Measurements from ENCODE around the gene FGFR2. TPM values are rescaled to one million over a fixed set of nuclear protein-coding genes. Genes with fewer than 3 reads are reported as not detected.

The FGFR2 gene
- total RNA-seq, 1 experiment from 2014 or later = 323 TPM

DNA sequence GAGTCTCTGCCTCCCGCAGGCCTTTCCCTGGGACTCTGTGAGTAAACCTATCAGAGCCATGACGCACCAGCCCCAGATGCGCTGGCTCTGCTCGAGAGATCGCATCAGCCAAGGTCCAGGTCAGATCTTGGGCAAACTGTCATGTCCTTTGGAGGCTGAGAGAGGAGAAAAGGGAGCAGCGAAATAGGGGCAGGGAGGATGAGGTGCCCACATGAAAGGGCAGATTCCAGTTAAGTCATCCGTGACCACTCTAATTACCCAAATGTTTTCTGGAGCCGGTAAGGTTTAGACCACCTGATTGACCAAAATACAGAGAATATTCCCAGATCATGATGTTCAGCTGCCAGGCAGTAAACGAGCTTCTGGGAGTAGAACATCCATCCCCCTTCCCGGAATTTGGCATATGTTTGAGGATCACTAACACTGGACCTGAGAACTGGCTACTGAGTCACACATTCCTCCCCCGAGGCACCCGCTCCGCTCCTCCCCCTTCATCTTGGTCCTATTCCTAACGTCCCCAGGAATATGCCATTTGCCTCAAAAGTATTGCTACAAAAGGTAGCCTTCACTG, 88.0 kb downstream of the FGFR2 start:
- in situ Hi-C loops (cut with HindIII; ENCODE audit: low sequenced_read_pairs) = no loop called here
- DNase-seq (ENCODE audit: low spot score) = no peak

DNA sequence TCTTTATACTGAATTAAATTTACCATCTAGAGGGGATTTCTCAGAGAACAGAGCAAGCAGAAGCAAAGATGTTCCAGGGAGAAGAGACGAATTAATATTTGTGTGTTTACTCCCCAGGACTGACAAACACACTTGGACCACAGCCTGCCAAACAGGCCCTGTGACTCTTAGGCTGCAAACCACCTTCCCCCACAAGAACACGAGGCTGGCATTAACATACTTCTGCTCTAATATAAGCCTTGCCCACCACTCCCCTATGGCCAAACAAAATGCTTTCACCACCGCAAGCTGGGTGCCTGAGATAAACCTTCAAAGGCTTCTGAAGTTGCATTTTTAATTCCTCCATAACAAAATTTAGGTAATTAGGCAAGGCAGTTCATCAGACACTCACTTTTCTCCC, 88.4 kb downstream of the FGFR2 start:
- in situ Hi-C loops (cut with HindIII; ENCODE audit: low sequenced_read_pairs) = no loop called here
- DNase-seq (ENCODE audit: low spot score) = no peak

DNA sequence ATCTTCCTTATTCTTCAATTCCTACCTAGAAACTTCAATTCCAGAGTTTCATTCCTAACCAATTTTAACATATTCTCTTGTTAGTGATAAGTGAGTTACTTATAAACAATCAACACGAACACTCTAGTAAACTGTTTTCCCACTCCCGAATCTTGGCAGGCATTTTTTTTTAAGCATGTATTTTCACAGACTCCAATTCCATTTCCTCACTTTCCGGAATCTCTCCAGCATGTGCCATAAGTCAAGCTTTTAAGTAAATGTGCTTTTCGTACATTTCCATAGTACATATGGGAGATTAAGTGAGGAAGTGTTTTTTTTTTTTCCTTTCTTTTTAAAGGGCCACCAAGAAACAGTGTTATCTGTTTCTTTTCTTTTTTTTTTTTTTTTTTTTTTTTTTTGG, 89.1 kb downstream of the FGFR2 start:
- no peak for DNase-seq (ENCODE audit: low spot score)
- in situ Hi-C loops (cut with HindIII; ENCODE audit: low sequenced_read_pairs) = no loop called here

DNA sequence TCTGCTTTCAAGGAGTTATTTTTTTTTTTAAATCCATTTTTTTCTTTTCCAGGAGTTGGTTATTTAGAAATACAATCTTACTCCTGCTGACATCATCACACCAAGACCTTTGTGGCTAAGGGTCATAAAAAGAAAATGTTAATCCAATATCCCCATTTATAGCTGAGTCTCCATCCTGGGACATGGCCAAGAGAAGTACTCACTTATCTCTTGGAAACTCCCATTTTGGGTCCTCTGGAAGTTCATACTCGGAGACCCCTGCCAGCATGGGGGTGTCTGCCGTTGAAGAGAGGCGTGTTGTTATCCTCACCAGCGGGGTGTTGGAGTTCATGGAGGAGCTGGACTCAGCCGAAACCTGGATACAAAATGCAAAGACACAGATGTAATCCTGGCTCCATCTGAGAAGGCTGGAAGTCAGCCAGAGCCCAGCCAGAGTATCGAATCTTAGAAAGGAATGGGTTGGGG, 94.6 kb downstream of the FGFR2 start:
- DNase-seq (ENCODE audit: low spot score) = no peak
- in situ Hi-C loops (cut with HindIII; ENCODE audit: low sequenced_read_pairs) = no loop called here

DNA sequence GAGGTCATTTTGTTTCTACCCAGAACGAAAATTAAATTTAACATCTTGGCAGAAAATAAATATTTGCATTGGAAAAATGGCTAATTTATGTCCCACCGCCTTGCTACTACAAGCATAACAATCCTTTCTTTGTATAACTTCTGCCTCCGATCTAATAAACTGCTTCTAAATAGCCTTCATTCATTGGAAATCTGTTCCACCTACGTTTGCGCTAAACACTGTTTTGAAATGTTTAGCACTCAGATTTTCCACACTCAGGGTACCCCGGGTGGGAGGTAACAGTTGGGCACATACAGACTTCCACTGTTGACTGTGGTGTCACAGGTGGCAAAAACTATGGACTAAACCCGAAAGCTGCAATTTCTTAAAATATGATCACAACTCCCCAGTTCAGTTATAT, 96.4 kb downstream of the FGFR2 start:
- DNase-seq (ENCODE audit: low spot score) = no peak
- in situ Hi-C loops (cut with HindIII; ENCODE audit: low sequenced_read_pairs) = no loop called here

DNA sequence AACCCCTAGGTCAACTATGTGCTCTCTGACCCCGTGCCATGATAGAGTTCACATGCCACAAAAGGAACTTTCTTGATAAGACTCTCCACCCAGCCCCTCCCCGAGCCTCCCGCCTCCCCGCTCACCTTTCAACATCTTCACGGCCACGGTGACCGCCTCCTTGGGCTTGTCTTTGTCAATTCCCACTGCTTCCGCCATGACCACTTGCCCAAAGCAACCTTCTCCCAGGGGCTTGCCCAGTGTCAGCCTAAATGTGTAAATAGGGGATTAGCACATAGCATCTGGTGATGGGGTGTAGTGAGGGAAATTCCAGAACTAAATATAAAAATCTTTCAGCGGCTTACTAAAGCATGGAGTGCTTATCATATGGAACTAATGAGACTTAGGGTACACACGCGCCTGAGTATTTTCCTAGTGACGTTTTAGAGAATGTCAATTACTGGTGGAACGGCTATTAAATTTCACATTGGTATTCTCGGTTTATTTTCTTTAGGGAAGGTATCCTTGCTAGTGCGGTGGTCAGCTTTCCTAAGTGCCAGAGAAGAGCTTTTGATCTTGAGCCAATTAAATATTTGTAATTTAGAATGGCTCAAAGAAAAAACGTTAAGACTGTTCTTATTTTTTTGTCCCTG, 97.4 kb downstream of the FGFR2 start:
- in situ Hi-C loops (cut with HindIII; ENCODE audit: low sequenced_read_pairs) = no loop called here
- DNase-seq (ENCODE audit: low spot score) = no peak

DNA sequence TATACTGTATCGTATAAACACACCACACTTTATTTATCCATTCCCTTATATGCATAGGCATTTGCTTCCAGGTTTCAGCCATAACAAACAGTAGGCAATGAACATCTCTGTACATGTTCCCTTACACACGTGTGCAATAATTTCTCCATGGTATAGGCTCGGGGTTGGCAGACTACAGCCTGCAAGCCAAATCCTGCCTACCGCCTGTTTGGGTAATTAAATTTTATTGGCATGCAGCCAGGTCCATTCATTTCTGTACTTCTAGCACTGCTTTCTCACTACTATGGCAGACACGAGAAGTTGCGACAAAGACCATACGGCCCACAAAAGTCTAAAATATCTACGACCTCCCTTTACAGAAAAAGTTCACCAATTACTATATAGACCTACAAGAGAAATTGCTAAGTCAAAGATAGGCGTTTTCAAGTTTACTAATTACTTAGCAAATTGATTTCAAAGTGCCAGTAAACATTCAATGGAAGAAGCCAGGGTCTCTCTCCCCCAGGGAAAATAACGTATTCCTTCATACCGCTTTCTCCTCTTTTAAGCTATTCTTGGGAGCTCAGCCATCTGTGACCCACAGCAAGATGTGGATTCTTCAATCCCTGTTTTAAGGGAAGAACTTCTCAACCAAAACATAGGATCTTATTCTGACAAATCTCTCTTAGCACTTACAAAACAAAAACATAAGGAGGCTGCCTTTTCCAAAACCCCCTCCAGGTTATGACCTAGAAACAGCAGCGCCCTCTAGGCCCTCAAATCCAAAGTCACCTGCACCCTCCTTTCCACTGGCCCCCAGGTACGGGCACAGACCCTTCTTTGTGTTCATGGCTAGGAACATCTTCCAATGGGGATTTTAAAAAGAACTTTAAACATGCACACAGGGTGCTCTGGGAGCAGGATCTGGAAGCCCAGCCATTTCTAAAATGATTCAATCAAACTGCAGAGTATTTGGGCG, 100.5 kb downstream of the FGFR2 start:
- in situ Hi-C loops (cut with HindIII; ENCODE audit: low sequenced_read_pairs) = no loop called here
- DNase-seq (ENCODE audit: low spot score) = no peak

DNA sequence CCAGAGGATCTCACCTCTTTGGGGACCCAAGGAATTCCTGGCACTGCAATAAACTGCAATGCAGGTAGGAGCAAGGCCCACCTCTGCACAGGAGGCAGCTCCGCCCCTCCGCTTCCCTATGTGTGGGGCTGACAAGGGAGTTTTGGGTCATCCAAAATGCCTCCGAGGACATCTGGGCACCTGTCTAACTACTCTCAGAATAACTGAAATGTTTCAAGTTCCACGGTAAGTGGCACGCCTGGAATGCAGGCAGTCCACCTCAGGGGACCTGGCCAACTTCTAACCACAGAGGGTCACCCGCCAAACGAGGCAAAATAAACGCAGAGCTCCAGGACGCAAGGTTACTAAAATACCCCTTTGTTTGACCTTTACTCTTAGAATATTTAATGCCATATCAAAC, 102.5 kb downstream of the FGFR2 start:
- DNase-seq (ENCODE audit: low spot score) = no peak
- in situ Hi-C loops (cut with HindIII; ENCODE audit: low sequenced_read_pairs) = no loop called here

DNA sequence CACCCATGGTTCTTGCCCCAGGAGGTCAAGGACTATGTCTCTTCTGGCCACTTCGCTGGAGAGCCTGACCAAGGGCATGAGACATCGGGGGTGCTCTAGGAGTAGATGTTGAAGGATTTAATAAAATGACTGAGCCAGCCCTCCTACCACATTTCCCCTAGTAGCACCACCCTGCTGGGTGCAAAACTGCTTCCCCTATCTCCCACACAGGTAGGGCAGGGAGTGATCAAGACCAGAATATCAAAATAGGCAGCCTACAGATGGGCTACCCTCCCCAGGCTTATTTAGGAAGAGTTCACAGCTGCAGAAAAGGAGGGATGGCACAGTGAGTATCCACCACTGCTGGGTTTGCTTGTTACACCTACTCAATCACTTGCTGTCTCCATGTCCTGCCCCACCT, 103.9 kb downstream of the FGFR2 start:
- in situ Hi-C loops (cut with HindIII; ENCODE audit: low sequenced_read_pairs) = no loop called here
- DNase-seq (ENCODE audit: low spot score) = no peak

DNA sequence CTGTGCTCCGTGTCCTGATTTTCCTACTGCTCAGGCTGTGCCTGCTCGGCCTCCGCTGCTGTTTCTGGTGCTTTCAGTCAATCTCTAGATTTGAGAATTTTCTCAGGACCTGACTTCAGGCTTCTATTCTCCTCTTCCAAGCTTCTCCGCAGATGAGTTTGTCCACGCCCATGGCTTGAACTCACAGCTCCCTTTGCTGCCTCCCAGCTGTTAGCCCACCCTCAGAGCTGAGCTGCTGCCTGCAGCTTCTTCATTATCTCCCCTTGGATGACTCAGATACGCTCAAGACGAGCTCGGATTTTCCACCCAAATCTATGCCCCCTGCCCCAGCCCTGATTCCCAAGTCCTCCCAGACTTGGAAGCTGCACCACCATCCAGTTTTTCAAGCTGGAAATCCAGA, 104.7 kb downstream of the FGFR2 start:
- DNase-seq (ENCODE audit: low spot score) = no peak
- in situ Hi-C loops (cut with HindIII; ENCODE audit: low sequenced_read_pairs) = no loop called here

DNA sequence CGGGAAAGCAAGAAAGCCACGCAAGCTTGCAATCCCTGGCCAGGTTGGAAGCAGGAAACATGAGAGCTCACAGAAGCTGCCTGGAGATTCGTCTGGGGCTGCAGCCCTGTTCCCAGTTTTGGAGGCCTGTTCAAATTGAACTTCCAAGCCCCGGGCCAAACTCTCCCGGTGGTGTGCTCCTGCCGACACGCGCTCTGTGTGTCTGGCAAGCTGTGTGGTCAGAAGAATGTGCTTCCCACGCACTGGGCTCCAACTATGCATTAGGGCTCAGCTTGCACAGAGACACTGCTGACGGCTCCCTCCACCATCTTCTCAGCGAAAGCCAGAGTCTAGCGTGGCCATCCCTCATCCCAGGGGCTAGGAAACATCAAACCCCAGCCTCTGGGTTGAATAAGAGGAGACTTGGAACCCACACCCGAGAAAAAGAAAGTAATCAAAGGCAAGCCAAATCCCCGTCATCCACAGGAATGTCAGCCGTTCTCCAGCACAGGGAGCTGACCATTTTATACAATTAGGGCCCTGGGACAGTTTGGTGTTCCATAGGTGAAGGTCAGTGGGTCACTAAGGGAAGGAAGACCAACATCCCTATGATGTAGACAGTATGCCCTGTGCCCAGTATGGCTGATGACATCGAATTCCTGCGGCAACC, 107.2 kb downstream of the FGFR2 start:
- no peak for DNase-seq (ENCODE audit: low spot score)
- in situ Hi-C loops (cut with HindIII; ENCODE audit: low sequenced_read_pairs) = no loop called here

DNA sequence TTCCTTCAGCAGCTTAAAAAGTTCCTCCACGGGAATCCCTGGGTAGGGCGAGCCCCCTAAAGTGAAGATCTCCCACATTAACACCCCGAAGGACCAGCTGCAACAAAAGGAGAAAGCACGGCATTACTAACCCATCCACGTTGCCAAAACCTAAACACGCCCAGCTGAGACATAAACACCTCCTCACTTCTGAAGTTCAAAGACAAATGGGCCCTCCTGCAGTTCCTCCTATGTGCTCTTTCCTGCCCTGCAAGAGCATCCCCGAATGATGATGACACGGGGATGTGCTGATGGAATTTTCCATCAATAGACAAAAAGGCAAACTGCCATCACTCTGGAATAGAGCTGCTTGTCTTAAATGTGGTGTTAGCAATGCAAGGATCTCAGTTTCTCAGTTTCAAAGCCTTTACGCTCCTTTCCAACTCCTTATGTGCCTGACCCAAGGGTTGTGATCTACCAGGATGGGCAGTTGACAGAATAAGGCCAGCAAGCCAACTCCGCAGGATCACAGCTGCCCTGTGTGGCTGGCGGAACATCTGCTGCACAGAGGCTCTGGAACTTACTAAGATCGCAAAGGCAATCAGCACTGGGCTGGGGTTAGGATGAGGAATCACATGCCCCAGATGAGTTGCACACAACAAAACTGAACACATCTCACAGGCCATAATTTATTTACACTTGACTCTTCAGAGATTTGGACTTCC, 112.7 kb downstream of the FGFR2 start:
- no peak for DNase-seq (ENCODE audit: low spot score)
- in situ Hi-C loops (cut with HindIII; ENCODE audit: low sequenced_read_pairs) = no loop called here

DNA sequence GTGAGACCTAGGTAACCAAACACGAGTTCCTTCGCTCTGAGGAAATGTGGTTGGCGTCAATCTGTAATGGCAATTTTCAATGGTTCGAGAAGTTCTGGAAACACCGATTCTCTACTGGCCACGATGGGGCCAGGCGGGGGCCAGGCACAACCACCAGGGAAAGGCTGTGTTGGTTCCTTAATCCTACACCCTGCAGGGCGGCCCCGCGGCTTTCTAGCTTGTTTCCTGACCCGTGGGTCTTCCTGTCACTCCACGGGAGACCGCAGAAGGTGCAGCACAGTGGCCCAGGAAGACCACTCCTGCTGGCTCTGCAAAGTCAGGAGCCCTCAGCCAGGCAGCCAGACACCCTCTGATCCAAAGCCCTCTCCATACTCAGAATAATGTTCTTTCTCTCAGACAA, 113.4 kb downstream of the FGFR2 start:
- in situ Hi-C loops (cut with HindIII; ENCODE audit: low sequenced_read_pairs) = no loop called here

DNA sequence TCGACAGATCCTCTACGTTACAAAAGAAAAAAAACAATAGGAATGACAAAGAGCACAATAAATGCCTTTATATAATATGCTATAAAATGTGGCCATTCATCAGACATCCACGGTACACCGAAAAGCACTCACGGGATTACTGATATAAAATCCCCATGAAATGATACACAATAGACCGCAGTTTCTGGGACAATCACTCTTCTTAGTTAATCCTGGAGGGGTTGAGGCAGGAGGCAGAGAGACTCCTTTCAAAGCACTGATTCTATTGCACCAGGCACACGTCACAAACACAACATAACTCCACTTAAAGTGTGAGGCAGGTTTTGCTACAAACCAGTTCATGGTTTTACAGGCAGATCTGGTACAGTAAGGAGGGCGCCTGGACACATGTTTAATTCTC, 113.8 kb downstream of the FGFR2 start:
- in situ Hi-C loops (cut with HindIII; ENCODE audit: low sequenced_read_pairs) = no loop called here
- no peak for DNase-seq (ENCODE audit: low spot score)

More for the DNA sequence above, 113.4 kb downstream of the FGFR2 start:
- DNase-seq (ENCODE audit: low spot score) = no peak

DNA sequence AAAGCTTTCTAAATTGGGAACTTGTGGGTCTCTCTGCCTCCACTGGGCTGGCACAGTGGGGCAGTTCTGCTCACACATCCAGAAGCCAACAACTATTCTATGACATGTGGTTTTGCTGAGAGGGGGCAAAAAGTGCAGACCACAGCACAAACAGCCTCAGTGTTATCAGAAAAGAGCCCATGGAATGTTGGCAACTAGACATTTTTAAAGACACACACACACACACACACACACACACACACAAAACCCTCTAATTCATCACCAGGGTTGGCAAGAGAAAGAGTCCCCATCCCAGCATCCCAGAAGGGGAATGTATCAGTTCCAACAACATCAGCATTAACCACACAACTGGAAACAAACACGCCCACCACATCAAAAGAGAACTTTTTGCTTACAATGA, 117.1 kb downstream of the FGFR2 start:
- no peak for DNase-seq (ENCODE audit: low spot score)
- in situ Hi-C loops (cut with HindIII; ENCODE audit: low sequenced_read_pairs) = no loop called here

DNA sequence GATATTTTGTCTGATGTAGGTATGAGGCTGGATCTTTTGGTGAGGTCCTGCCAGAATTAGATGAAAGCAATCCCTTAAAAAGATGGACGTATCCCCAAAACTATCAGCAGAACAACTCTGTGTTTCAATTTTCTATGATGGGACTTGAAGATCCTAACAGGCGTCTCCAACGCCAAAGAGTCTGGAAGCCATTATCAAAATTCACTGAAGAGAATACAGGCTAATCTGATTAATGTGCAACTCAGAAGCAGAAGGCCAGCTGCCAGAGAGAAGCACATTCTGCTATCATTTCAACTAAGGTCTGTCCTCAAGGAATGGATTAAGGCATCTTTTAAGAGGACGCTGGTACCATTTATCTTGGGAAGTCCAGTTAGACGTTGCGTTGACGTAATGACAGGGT, 119.7 kb downstream of the FGFR2 start:
- no peak for DNase-seq (ENCODE audit: low spot score)
- in situ Hi-C loops (cut with HindIII; ENCODE audit: low sequenced_read_pairs) = no loop called here

DNA sequence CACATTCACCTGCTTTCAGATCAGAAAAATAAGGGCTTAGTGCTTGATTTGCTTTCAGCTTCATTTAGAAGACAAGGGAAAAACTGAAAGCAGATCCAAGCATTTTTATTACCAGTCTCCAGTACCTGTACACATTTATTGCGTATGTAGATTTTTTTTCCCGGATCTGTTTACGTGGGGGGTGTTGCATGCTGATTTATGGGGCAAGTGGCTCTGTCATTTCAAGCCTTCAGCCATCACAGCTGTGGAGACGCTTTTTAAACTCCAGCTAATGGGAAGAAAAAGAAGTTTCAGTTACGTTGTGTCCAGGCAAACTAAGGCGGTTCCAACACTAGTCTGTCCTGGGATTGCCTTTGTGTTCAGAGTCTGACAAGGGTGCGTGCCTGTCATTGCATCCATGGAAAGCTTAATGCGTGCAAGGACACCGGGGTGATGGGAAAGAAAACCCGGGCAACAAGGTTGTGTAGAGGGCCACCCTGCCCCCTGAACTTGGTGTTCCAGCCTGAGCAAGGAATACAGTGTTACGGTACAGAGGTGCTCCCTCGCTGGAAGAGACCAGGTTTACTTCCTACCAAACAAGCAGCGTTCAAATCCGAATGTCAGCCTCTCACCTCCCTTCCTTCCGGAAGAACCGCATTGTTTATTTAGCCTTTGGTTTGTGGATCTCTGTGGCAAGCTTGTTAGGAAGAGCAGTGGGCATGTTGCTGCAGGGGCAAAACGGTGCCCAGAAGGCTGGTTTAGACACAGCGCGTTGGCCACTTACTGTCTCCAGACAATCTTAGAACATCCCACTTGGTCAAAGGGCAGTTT, 128.2 kb downstream of the FGFR2 start:
- in situ Hi-C loops (cut with HindIII; ENCODE audit: low sequenced_read_pairs) = no loop called here
- no peak for DNase-seq (ENCODE audit: low spot score)

DNA sequence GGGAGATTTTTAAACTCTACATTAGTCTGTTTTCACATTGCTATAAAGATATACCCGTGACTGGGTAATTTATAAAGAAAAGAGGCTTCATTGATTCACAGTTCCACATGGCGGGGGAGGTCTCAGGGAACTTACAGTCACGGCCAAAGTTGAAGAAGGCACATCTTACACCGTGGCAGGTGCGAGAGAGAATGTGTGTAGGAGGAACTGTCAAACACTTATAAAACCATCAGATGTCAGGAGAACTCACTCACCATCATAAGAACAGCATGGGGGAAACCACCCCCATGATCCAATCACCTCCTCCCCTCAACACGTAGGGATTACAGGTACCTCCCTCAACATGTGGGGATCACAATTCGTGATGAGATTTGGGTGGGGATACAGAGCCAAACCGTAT, 129.5 kb downstream of the FGFR2 start:
- DNase-seq (ENCODE audit: low spot score) = no peak
- in situ Hi-C loops (cut with HindIII; ENCODE audit: low sequenced_read_pairs) = no loop called here

All from G401 (cell line).